ENCODE measurements around the gene DCPS.

- TF ChIP-seq CTCF (conservative IDR thresholded peaks at IDR 0.05 in 1 of 2, IDR thresholded peaks at IDR 0.05 in 1 of 2; ENCODE audit: extremely low read depth in 1 of 2, insufficient read depth in 1 of 2, low read depth in 1 of 2, low read length in 2 of 2) (no peak), EZH2 (IDR thresholded peaks at IDR 0.05; ENCODE audit: borderline replicate concordance, low read length) (no peak)
These were observed 7.1 kb downstream of the DCPS start for GRCh38 chr11:126310992-126311310.

Data from mammary epithelial cell (primary cell).